Measurements from ENCODE around the gene NADK.

Gene NADK

DNA sequence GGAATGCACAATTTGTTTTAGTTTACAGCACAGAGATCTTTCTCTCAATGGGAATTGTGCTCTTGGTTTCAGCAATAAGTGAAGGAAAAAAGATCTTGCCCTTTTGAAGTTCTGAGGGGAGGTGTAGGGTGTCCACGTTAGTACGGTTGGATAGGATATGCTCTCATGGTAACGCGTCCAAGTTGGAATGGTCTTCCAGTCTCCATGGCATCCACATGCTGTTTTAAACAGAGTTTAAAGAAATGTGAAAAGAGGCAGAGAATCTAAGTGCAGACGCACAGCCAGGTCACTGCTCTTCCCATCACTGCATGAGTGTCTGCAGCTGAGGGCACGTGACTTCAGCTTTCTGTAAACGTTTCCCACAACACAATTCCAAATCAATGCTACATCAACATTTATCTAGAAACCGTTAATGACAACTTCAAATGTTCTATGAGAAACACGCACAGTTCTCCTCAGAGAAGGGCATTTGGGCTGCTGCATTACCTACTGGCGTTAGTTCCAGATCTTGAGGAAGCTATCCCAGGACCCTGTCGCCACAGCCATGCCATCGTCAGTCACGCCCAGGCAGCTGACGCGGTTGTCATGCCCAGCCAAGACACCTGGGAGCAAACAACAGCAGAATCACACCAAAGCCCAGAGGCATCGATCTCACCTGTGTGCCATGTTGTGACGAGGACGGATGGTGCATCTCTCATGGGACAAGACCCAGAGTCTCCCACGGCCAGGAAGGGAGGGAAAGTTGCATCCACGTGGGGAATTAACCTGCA lies 8.8 kb upstream of the NADK start:
- no peak for DNase-seq (ENCODE audit: low spot score)

DNA sequence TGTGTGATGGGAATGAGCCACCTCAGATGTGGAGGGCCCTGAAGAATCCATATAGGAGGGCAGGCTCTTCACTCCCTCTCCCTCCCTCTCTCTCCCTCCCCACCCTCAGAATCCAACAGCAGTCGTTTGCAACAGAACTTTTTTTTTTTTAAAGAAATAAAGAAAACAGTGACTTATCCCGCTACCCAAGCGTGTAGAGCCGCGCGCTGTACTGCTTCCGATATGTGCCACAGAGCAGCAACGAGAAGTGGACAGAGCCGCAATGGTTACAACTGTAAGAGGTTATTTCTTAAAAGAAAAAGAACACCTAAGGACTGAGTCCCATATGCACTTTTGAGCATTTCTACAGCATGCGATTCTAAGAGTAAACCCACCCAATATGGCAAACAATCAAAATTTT lies 7.4 kb upstream of the NADK start:
- no peak for DNase-seq (ENCODE audit: low spot score)

DNA sequence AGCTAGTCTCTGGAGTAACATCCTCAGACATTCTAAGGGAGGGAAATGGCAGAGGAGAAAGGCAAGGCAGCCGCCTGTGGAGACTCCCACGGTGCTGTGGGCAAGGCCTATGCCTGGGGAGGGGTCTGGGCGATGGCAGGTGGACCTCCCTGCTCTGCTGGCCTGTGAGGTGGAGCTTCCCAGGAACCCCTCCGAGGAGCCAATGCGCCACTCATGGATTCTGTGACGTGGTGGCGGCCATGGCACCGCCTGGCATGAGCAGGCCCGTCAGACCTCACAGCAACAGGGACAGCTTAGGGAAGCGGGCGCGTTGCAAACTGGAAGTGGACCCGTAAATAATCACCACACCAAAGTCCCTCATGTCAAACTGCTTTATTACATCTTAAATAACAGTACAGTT lies 6.7 kb upstream of the NADK start:
- no peak for DNase-seq (ENCODE audit: low spot score)

DNA sequence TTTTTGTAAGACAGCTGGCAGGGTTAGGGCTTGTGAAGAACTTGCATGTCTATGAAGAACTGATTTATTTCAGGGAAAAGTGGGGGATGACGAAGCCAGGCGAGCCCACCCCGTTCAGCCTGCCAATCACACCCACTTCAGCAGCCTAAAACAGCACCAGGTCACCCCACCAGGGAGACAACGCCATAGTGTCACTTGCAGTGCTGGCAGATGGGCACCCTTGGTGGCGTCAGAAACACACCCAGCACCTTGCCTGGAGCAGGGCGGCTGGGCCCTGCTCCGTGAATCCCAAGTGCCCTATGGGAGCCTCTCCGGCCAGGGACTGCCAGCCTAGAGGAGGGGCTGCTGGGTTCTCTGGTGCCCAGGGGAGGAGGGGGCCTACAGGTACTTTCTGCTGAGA lies 5.0 kb upstream of the NADK start:
- DNase-seq (ENCODE audit: low spot score), result no peak

DNA sequence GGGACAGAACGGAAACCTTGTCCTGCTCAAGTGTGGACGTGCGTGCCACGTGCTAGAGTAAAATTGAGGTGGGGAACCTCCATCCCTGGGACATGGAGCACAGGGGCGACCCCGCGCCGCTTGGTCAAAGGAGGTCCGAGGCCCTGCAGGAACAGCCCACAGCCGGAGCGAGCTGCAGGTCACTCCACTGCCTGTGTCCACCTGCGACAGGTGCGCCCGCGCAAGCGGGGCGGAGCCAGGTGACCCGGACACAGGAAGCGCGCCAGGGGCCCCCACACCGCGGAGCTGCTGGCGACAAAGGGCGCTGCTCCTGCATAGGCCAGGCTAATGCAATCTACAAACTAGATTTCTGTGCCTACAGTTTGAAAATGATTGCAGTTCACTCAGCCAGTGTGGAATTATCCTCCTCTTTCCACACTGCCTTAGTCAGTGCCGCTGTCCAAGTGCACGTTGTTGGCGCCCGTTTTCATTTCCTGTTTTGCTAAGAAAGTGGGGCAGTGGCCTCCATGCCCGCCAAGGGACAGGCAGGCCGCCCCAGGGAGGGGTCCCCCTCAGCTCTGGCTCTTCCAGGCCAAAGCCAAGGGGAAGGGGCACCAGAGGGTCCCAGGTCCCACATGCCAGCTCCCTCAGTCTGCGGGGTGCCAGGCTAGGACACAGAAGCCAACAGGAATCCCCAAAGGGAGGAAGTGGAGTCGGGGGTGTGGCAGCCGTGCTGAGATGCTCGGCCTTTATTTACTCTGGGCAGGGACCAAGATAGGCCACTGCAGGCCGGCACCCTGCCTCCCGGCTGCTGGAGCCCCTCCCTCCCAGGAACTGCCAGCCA lies 4.3 kb upstream of the NADK start:
- DNase-seq (ENCODE audit: low spot score), result peak; percentile 59

DNA sequence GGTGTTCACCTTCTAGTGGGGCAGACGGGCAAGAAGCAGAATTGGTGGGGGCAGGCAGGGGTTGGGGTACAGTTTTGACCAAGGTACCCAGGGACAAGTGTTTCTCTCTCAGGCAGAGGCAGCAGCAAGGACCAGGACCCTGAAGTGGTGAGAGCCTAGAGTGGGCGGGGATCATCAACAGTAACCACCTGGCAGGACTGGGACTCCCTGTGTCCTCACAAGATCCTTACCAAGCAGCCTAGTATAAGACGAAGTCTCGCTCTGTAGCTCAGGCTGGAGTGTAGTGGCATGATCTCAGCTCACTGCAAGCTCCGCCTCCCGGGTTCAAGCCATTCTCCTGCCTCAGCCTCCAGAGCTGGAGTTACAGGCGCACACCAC lies 3.2 kb upstream of the NADK start:
- DNase-seq (ENCODE audit: low spot score), result no peak

DNA sequence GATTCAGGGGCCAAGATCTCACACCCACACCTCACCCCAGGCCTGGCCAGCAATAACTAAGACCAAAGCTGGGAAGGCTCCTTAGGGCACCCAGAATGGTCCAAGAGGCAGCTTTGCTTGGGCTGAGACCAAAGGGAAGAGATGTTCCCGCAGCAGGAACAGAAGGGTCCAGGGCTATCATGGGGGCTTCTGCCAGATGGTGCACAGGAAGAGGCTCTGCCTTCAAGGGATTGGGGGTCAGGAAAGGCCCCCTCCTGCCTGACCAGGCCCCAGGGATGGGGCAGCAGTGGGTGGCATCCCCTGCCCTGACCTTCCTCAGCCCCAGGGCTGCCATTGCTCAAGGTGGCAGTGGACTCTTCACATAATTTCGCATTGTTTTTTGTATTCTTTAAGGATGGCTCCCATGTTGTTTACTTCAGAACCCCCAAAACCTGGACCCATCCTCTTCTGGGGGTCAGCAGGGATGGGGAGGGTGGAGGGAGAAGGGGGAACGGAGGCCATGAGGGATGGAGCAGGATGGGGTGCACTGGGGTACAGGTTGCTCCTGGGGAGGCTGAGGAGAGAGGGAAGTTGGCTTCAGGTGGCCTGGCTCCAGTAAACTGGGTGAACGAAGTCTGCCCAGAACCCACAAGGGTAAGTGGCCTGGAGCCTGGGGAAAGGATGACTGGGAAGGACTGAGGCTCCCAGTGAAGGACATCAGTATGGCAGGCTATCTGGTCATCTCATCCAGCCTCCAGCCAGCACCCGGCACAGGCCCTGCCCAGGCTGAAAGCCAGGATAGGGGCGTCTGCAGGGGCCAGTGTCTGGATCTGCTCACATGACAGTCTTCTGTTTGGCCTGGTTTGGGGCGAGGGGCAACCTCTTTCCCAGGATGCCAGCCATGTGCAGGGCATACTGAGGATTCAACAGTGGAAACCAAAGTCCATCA lies 2.6 kb upstream of the NADK start:
- no peak for DNase-seq (ENCODE audit: low spot score)

DNA sequence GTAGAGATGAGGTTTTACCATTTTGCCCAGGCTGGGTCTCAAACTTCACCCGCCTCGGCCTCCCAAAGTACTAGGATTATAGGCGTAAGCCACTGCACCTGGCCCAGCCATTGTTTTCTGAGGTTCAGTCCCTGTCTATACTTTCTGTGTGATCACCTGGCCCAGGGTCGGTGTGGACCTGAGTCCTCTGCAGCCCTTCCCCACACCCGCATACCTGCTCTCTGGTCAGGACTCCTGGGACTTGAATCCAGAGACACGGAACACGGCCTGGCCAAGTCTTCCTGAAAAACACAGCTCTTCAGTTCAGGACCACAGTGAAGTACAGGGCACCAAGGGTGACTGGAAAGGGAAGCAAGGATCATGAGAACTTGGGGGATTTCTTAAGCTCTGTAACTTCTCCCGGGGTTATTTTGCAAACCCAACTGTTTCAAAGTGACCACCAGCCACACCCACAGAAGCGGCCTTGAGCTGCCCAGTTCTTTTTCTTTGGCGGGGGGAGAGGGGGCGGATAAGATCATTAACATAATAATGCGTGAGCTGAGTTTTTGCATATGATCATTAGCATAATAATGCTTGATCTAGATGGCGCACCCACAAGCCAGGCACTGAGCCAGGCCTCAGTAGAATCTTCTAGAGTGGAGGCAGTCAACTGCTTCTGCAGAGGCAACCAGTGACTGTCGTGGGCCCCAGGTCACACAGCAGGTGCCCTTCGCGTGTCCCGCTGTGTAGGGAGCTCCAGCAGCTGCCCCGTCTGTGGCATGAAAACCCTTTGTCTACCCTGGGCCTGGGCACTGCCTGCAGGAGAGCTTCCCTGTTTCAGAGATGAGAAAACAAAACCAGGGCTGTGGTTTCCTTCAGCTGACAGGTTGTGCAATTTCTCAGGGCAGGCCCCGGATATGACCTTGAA lies 1.7 kb upstream of the NADK start:
- peak; percentile 41 for DNase-seq (ENCODE audit: low spot score)

DNA sequence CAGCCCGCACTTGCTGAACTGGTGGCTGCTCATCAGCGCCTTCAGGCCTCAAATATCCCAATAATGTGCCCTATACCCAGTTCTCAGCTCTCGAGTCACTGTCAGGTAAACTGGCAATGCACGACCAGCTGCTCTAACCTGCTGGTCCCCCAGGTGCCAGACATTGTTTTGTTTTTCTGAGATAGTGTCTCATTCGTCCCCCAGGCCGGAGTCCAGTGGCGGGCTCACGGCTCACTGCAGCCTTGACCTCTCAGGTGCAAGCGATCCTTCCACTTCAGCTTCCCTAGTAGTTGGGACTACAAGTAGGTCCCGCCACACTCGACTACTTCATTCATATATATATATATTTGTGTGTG lies 1.0 kb upstream of the NADK start:
- DNase-seq (ENCODE audit: low spot score), result no peak

DNA sequence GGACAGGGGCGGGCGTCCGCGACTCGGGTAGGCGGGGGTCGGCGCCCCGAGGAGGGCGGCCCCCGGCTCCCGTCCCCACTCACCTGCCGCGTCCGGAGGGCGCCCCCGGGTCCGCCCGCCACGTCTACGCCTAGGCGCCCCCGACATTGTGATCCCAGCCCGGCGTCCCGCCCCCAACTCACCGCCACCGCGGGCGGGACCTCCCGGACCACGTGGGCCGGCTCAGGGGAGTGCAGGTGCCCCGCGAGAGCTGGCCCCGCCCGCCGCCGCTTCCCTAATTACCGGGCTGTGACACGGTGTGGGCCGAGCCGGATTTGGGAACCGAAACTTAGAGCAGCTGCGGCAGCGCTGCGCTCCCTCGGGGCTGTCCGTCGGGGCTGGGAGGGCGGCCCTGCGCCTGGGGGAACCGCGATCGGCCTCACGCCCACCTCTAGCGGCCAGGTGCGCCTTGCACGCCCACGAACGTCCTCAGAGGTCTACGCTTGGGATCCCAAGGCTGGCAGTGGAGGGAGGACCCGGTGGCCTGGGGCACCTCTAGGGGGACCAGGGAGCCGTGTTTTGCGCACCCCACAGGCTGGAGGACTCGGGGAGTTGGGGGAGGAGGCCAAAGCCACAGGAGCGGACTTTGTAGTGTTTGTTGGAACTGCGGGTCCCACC lies 521 bp upstream of the NADK start:
- DNase-seq (ENCODE audit: low spot score), result no peak

DNA sequence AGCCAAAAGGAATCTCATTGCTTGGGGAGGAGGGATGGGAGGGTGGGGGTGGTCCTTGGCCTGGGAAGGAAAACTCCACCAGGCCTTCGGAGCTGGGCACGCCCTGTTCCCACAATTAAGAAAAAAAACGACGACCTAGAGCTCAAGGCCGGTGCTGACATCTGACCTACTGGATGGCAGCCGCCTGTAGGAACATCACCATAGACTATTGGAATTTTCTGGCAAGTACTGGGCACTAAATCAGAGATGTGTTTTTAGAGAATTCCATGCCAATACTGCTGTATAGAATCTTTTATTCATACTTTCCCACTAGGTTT lies 729 bp downstream of the NADK start:
- DNase-seq (ENCODE audit: low spot score), result peak; percentile 41

DNA sequence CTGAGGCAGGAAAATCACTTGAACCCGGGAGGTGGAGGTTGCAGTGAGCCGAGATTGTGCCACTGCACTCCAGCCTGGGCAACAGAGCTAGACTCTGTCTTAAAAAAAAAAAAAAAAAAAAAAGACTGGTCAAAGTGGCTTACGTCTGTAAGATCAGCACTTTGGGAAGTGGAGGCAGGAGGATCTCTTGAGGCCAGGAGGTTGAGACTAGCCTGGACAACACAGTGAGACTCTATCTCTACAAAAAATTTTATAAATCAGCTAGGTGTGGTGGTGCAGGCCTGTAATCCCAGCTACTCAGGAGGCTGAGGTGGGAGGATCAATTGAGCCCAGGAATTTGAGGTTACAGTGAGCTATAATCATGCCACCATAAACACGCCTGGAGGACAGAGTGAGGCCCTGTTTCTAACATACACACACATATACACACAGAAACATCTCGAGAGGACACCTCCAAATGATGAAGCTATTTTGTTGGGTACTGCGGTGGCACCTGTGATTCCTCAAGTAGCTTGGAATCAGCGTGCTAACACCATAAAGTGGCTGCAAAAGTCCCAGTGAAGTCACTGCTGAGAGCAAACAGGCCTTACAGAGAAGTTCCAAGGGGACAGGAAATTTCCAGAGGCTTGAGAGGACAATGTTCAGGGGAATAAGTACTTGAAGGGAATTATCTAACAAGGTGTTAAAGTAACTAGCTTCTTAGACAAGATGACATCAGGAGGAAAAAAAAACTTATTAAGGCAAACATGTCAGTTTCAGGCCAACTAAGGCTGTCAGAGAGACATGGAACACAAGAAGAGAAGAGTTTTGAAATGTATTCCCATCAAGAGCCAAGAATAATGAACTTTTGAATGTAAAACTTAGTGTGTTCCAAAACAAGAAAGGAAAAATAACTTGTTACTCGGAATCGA lies 1.3 kb downstream of the NADK start:
- no peak for DNase-seq (ENCODE audit: low spot score)

DNA sequence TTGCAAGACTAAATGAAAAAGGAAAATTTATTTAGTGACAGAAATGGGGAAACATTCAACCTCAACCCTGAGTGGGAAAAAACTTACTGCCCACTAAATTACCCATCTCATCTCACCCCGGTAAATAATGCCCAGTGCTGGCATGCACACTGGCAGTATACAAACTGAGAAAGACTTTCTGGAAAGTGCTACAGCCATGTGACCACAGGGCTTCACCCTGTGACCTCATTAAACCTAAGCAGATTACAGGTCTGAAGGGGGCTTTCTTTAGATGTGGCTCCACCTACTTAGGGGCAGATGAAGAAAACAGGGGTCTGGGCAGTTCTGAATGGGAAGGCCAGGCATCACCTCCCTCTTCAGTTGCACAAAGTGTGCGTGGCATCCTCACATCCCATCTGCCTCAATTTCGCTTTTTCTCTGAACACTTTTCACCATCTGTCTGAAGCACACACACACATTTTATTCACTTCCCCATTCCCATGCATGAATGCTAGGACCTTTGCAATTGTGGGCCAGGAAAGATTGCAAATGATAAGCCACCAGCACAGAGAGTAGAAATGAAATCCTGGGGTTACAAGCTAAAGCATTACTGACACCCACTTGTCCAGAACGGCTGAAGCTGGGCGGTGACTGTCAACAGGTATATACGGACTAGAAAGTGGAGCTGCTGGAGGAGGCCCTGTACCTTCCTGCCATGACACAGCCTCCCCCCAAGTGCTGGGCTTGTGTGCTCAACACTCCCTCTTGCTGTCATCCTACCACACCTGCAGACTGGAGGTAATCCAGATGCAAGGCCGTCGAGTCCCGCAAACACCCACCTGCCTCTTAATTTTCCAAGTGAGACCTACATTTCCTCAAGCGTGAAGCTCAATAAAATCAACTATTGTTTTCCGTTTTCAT lies 2.7 kb downstream of the NADK start:
- DNase-seq (ENCODE audit: low spot score), result no peak

DNA sequence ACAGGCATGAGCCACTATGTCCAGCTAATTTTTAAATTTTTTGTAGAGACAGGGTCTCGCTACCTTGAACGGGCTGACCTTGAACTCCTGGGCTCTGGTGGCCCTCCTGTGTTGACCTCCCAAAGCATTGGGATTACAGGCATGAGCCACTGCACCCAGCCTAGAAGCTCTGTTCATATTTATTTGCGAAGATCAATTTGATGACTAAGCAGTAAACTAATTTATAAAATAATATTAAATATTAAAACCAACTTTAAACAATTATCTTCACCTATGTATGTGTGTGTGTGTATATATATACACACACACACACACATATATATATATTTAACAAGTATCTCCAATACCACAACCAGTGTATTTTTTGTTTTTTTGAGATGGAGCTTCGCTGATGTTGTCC lies 4.4 kb downstream of the NADK start:
- no peak for DNase-seq (ENCODE audit: low spot score)

DNA sequence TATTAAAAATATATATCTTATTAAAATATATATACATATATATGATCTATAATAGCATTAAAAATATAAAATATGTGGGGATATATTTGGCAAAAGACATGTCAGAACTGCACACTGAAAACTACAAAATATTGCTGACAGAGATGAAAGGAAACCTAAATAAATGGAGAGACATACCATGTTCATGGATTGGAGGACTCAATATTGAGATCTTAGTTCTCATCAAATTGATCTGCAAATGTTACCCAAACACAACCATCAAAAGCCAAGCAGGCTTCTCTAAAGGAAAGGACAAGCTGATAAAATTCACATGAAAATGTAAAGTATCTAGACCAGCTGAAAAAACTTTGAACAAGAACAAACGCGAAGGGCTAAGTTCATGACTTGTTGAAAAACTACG lies 7.2 kb downstream of the NADK start:
- DNase-seq (ENCODE audit: low spot score), result no peak

DNA sequence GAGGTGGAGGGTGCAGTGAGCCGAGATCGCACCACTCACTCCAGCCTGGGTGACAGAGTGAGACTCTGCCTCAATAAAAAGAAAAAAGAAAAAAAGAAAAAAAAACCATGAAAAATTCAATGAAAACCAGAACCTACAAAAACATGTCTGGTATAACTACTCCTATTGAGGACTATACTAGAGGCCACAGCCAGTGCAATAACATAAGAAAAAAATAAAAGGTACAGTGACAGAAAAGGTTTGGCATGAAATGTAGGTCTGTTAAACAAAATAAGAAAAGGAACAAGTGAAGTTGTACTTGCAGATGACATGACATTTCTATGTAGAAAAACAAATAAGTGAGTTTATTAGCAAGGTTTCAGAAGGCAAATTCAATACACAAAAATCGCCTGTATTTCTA lies 8.2 kb downstream of the NADK start:
- no peak for DNase-seq (ENCODE audit: low spot score)

DNA sequence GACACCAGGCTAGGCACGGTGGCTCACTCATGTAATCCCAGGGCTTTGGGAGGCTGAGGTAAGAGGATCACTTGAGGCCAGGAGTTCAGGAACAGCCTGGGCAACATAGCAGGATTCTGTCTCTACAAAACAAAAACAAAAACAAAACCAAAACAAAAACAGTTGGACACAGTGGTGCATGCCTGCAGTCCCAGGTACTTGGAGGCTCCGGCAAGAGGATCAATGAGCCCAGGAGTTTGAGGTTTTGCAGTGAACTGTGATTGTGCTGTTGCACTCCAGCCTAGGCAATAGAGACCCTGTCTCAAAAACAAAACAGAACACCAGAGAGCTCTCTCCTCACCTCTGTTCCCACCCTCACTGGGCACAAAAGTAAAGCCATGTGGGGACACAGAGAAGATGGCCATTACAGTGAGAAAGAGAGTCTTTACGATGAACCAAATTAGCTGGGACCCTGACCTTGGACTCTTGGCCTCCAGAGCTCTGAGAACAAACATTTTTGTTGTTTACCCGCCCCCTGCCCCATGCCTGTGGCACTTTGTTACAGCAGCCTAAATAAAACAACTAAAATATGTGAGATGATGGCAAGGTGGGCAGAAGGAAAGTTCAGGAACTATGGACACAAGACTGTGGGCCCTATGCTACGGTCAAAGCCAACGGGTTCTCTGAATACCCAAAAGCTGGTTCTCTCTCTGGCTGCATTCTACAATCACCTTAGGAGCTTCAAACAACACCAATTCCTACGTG lies 9.8 kb downstream of the NADK start:
- DNase-seq (ENCODE audit: low spot score), result no peak

DNA sequence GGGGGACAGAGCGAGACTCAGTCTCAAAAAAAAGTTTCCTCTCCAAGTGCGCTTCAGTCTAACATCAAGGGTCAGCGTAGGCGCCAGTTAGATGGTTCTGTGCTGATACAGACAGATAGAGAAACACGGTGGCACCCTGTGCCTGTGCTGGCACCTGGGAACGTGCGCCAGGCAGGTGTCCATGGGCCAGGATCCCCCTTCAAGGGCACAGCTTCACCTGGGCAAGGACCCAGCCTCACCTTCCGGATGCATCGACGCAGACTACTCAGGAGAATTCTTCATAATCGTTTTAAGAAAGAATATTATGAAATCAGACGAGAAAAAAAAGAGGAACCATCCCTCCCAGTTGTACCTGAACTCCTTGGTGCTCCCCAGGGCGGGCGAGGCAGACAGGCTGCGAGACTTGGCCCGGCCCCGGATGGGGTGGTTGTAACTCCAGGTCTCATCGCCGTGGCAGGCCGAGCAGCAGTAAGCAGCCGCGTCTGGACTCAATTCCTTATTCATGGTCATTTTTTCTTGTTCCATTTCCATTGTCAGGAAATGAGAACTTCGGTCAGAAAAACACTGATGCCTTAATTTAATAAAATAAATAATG lies 13.3 kb downstream of the NADK start:
- no peak for DNase-seq (ENCODE audit: low spot score)

All from AG08395 (cell line).